HepG2 (cell line): Measurements from ENCODE around the gene FBXO5. TPM values are rescaled to one million over a fixed set of nuclear protein-coding genes. Genes with fewer than 3 reads are reported as not detected.
A peak's percentile ranks its signal among the peaks of the same experiment; 100 is the strongest.

Source experiments
- ARID5B ChIP-seq: IDR thresholded peaks from 2 replicates; pipeline ENCODE4 v1.4.0; 2020; ENCODE audit warnings: mild to moderate bottlenecking, missing genetic modification reagents
- ATF2 ChIP-seq: sonication (generic); formaldehyde crosslinking; IDR thresholded peaks from 2 replicates; pipeline ENCODE4 v1.4.0; 2020; ENCODE audit warnings: missing genetic modification reagents
- CCDC6 ChIP-seq: sonication (generic); formaldehyde crosslinking; IDR thresholded peaks from 2 replicates; pipeline ENCODE4 v1.8.1; 2022; ENCODE audit warnings: mild to moderate bottlenecking, missing genetic modification reagents, moderate library complexity
- HHEX ChIP-seq: IDR thresholded peaks from 2 replicates; pipeline ENCODE4 v1.6.1; 2016; ENCODE audit warnings: control low read depth
- HOXA3 ChIP-seq: sonication (generic); formaldehyde crosslinking; IDR thresholded peaks from 2 replicates; pipeline ENCODE4 v1.5.0; 2020; ENCODE audit warnings: missing genetic modification reagents
- KLF13 ChIP-seq: sonication (generic); formaldehyde crosslinking; IDR thresholded peaks from 2 replicates; pipeline ENCODE4 v1.4.0; 2020; ENCODE audit warnings: mild to moderate bottlenecking, missing genetic modification reagents
- MTF2 ChIP-seq: sonication (generic); formaldehyde crosslinking; IDR thresholded peaks from 2 replicates; pipeline ENCODE4 v1.5.0; 2020; ENCODE audit warnings: missing genetic modification reagents, borderline replicate concordance
- NAIF1 ChIP-seq: sonication (generic); formaldehyde crosslinking; IDR thresholded peaks from 2 replicates; pipeline ENCODE4 v1.5.0; 2020; ENCODE audit warnings: mild to moderate bottlenecking, missing genetic modification reagents, borderline replicate concordance
- NFAT5 ChIP-seq: sonication (generic); formaldehyde crosslinking; IDR thresholded peaks from 2 replicates; pipeline ENCODE4 v1.4.0; 2020; ENCODE audit warnings: missing genetic modification reagents
- NFKBIZ ChIP-seq: IDR thresholded peaks from 2 replicates; pipeline ENCODE4 v1.6.1; 2018; ENCODE audit warnings: missing genetic modification reagents, missing compliant biosample characterization
- POLR2G ChIP-seq: fragments of 200-400 bp; formaldehyde crosslinking; IDR thresholded peaks from 2 replicates; pipeline ENCODE4 v1.6.1; 2018; ENCODE audit warnings: mild to moderate bottlenecking, low read depth, low read length, moderate library complexity
- TSC22D2 ChIP-seq: sonication (generic); formaldehyde crosslinking; IDR thresholded peaks from 2 replicates; pipeline ENCODE4 v1.5.1; 2020; ENCODE audit warnings: missing genetic modification reagents, mild to moderate bottlenecking, borderline replicate concordance
- U2AF2 ChIP-seq: fragments of 200-400 bp; formaldehyde crosslinking; IDR thresholded peaks from 2 replicates; pipeline ENCODE4 v1.6.1; 2017; ENCODE audit warnings: low read depth, mild to moderate bottlenecking, low read length
- YEATS4 ChIP-seq: sonication (generic); formaldehyde crosslinking; IDR thresholded peaks from 2 replicates; pipeline ENCODE4 v1.4.0; 2020; ENCODE audit warnings: missing genetic modification reagents, borderline replicate concordance
- ZBTB39 ChIP-seq: sonication (generic); formaldehyde crosslinking; IDR thresholded peaks from 2 replicates; pipeline ENCODE4 v1.5.0; 2020; ENCODE audit warnings: missing genetic modification reagents
- ZNF230 ChIP-seq: sonication (generic); formaldehyde crosslinking; IDR thresholded peaks from 2 replicates; pipeline ENCODE4 v1.4.0; 2020; ENCODE audit warnings: mild to moderate bottlenecking, missing genetic modification reagents
- polyA plus RNA-seq, 8 experiments: library from polyadenylated mRNA; depleted of rRNA in 3 of 8; stranded (reverse) in 7 of 8; unstranded in 1 of 8; fragments of >200 nt; fragmentation: Illumina TruSeq in 4 of 8; extraction: Trizol in 4 of 8; gene quantifications; 2 replicates each; pipeline versions ENCODE4 v1.2.1 to v1.2.3, GENCODE V29; 2011 to 2016; ENCODE audit warnings: low read depth in 4 of 8, missing spikeins in 1 of 8, mixed read lengths in 1 of 8; ENCODE audit not compliant: insufficient read depth in 1 of 8
- total RNA-seq, 5 experiments: library from RNA; depleted of rRNA; stranded (reverse); fragments of >200 nt; fragmentation: Illumina TruSeq; extraction: Trizol; gene quantifications; 2 replicates each; pipeline ENCODE4 v1.2.3, GENCODE V29; 2016; ENCODE audit warnings: low read depth in 1 of 5

FBXO5 gene
- total and polyA plus RNA-seq, 2 of the 13 experiments (the other 11 are each of a cell fraction or from before 2014, with no cell fraction given), result 15.8 to 41.5 TPM

DNA sequence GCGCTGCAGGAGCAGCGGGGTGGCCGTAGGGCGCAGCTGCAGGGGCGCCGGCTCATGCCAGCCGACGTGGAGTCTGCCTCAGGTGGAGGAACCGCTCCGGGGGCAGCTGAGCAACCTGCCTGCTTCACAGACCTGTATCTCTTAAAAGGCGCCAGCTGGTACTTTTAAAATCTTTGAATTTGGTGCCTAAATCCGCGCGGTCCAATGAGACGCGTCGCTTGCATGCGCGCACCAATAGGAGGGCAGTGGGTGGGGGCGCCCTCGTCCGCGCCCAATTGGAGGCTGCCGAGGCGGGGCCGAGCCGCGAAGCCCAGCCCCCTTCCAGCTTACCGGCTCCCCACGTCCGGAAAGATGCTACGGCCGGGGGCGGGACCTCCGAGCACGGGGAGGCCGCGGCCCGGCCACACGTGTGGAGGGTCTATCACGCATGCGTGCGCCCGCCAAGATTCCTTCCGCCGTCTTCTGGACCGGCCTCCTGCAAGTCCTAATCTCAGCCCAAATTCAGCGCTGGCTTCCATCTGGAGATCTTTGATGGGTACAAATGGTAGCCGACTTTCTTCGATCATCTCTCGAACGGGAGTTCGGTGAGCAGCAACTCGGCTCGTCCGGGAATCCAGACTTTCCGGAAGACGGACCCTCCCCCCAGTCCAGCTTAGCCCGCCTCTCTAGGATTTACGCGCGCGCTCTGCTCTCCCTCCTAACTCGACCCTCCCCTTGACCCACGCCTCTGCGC is at the start of gene FBXO5 (continued):
- TF ChIP-seq ARID5B (peak; percentile 3; the same call in 1 of the 2 replicates), NAIF1 (CRISPR knock-in tag) (peak; percentile 96), MTF2 (no peak), KLF13 (CRISPR knock-in tag) (0 out of 2 replicates have a peak, but pooled peaks have one; percentile 40), ATF2 (peak; percentile 22; the same call in 1 of the 2 replicates), ZBTB39 (CRISPR knock-in tag) (0 out of 2 replicates have a peak, but pooled peaks have one; percentile 1), NFKBIZ (CRISPR knock-in tag) (peak; percentile 77; the same call in 1 of the 2 replicates), HHEX (CRISPR knock-in tag) (no peak), POLR2G (peak; percentile 94), NFAT5 (CRISPR knock-in tag) (peak; percentile 2; the same call in 1 of the 2 replicates), CCDC6 (CRISPR knock-in tag) (peak; percentile 97), YEATS4 (CRISPR knock-in tag) (peak; percentile 97), ZNF230 (peak; percentile 71; the same call in 1 of the 2 replicates), U2AF2 (0 out of 2 replicates have a peak, but pooled peaks have one; percentile 44), HOXA3 (CRISPR knock-in tag) (peak; percentile 69), TSC22D2 (0 out of 2 replicates have a peak, but pooled peaks have one; percentile 56)
